ENCODE data around the gene XDH. TPM values are rescaled to one million over a fixed set of nuclear protein-coding genes. Genes with fewer than 3 reads are reported as not detected.

The XDH gene
- total and polyA plus RNA-seq, 9 donors = 0.12 to 0.13 TPM; not detected in 7

GRCh38 chr2:31297751-31298150, 116.8 kb downstream of the XDH start:
- Histone ChIP-seq H3K4me1 (ENCODE audit: insufficient read depth) (no peaks in the 10 kb centered on the region), H3K36me3 (no peaks in the 10 kb centered on the region)

GRCh38 chr2:31296641-31297287, 117.8 kb downstream of the XDH start:
- H3K27ac ChIP-seq = no peak overlapping the region
- no peaks in the 10 kb centered on the region for H3K9me3 ChIP-seq
- no peak overlapping the region for H3K4me3 ChIP-seq
- TF ChIP-seq CTCF (IDR thresholded peaks at IDR 0.05) = no peak
- no peak for TF ChIP-seq POLR2A (IDR thresholded peaks at IDR 0.05)
- TF ChIP-seq EP300 (IDR thresholded peaks at IDR 0.05) = no peak
- 57 to 64% (median 63%) methylated on average over 8 of the region's 8 CpGs for WGBS, 3 donors
- no peaks in the 10 kb centered on the region for H3K4me1 ChIP-seq (ENCODE audit: insufficient read depth)
- DNase-seq = no peak
- H3K36me3 ChIP-seq = no peaks in the 10 kb centered on the region
- H3K27me3 ChIP-seq = no peaks in the 10 kb centered on the region
- intact Hi-C loops (cut with DNase I) = no loop called here

More at GRCh38 chr2:31297751-31298150, 116.8 kb downstream of the XDH start:
- TF ChIP-seq CTCF (IDR thresholded peaks at IDR 0.05) (no peak), EP300 (IDR thresholded peaks at IDR 0.05) (no peak), POLR2A (IDR thresholded peaks at IDR 0.05) (no peak)
- H3K4me3 ChIP-seq = no peak overlapping the region
- 33 to 57% (median 53%) methylated on average over 1 of the region's 1 CpG for WGBS, 3 donors
- DNase-seq = no peak
- intact Hi-C loops (cut with DNase I) = no loop called here
- no peak overlapping the region for H3K27ac ChIP-seq
- H3K9me3 ChIP-seq = no peaks in the 10 kb centered on the region
- H3K27me3 ChIP-seq = no peaks in the 10 kb centered on the region

- Histone ChIP-seq H3K27me3 (no peaks in the 10 kb centered on the region), H3K27ac (no peak overlapping the region), H3K4me3 (no peak overlapping the region), H3K36me3 (no peaks in the 10 kb centered on the region), H3K9me3 (no peaks in the 10 kb centered on the region), H3K4me1 (ENCODE audit: insufficient read depth) (no peaks in the 10 kb centered on the region)
- intact Hi-C loops (cut with DNase I) = no loop called here
- WGBS, 3 donors = 80 to 93% (median 86%) methylated on average over 1 of the region's 1 CpG
- TF ChIP-seq CTCF (IDR thresholded peaks at IDR 0.05) (no peak), POLR2A (IDR thresholded peaks at IDR 0.05) (no peak), EP300 (IDR thresholded peaks at IDR 0.05) (no peak)
- DNase-seq = no peak
Observed at GRCh38 chr2:31294196-31294595, 120.3 kb downstream of the XDH start.

- DNase-seq = no peak
- no peak for TF ChIP-seq EP300 (IDR thresholded peaks at IDR 0.05)
- no peak for TF ChIP-seq CTCF (IDR thresholded peaks at IDR 0.05)
- no peak for TF ChIP-seq POLR2A (IDR thresholded peaks at IDR 0.05)
- no peaks in the 10 kb centered on the region for H3K9me3 ChIP-seq
- intact Hi-C loops (cut with DNase I) = no loop called here
- 32 to 42% (median 39%) methylated on average over 2 of the region's 2 CpGs for WGBS, 3 donors
- H3K4me1 ChIP-seq (ENCODE audit: insufficient read depth) = no peaks in the 10 kb centered on the region
- H3K27ac ChIP-seq = no peak overlapping the region
- no peaks in the 10 kb centered on the region for H3K36me3 ChIP-seq
- H3K27me3 ChIP-seq = no peaks in the 10 kb centered on the region
- H3K4me3 ChIP-seq = no peak overlapping the region
Observed at GRCh38 chr2:31287654-31288053, 126.9 kb downstream of the XDH start.

Data from ovary (tissue), 9 donors.